Measurements from ENCODE around the gene CRIM1. TPM values are rescaled to one million over a fixed set of nuclear protein-coding genes. Genes with fewer than 3 reads are reported as not detected.

CRIM1 gene
- total and polyA plus RNA-seq, 2 of the 8 experiments (the other 6 are each of a cell fraction or from before 2014, with no cell fraction given) = 9.4 to 28.4 TPM

GRCh38 chr2:36487947-36488346, 132.4 kb downstream of the CRIM1 start:
- H3K27ac ChIP-seq (ENCODE audit: low read depth, low read length) = no peak overlapping the region
- H3K4me1 ChIP-seq (replicated peaks in 1 of 4; ENCODE audit: control insufficient read depth in 3 of 4, insufficient read depth in 4 of 4, low read length in 3 of 4) = peaks cover 0 to 3% (median 1%) of the 10 kb centered on the region in 4 experiments; a peak in 2 of 7 replicates
- H3K36me3 ChIP-seq (ENCODE audit: control insufficient read depth in 2 of 4, insufficient read depth in 4 of 4, low read length in 3 of 4) = peaks cover 0 to 3% (median 0%) of the 10 kb centered on the region in 4 experiments; a peak in 2 of 8 replicates
- POLR2A ChIA-PET (ENCODE audit: partially characterized antibody) = interaction anchor here (1.6 kb wide), 1 partner anchor 12 kb away, joined by 4 read pairs; no protein-coding TSS in a partner anchor
- no peaks in the 10 kb centered on the region for H3K27me3 ChIP-seq (replicated peaks in 1 of 4; ENCODE audit: control insufficient read depth in 3 of 4, extremely low read depth in 1 of 4, insufficient read depth in 3 of 4, low read length in 3 of 4)
- 96% methylated on average over 4 of the region's 4 CpGs; no CpG with 5 or more reads in 1 of the 2 experiments for WGBS, 2 experiments (ENCODE audit: extremely low coverage in 1 of 2, insufficient coverage in 1 of 2, insufficient read length in 1 of 2, insufficient replicate concordance in 2 of 2, low coverage in 1 of 2, low lambda C conversion rate in 2 of 2, missing lambda C conversion rate in 1 of 2)
- H3K23me2 ChIP-seq (ENCODE audit: low read depth, low read length) = no peaks in the 10 kb centered on the region
- H4K91ac ChIP-seq (replicated peaks; ENCODE audit: insufficient read length, low read length) = no peak overlapping the region
- no peak overlapping the region for H2BK5ac ChIP-seq (ENCODE audit: low read depth, low read length)
- no peak overlapping the region for H3K14ac ChIP-seq (ENCODE audit: insufficient read length)
- FAIRE-seq (no peak), DNase-seq (ENCODE audit: low read depth in 1 of 2, low spot score in 2 of 2) (no peak)
- no peak overlapping the region for H2AK5ac ChIP-seq (ENCODE audit: low read depth, low read length)
- no peak overlapping the region for H3K4me2 ChIP-seq (ENCODE audit: insufficient read depth in 1 of 2, low read depth in 2 of 2, low read length in 2 of 2)
- no peaks in the 10 kb centered on the region for H4K20me1 ChIP-seq (replicated peaks in 1 of 2; ENCODE audit: control insufficient read depth in 1 of 2, insufficient read depth in 2 of 2, low read length in 2 of 2)
- no peak overlapping the region for H3K4me3 ChIP-seq (ENCODE audit: extremely low read depth in 1 of 4, insufficient read depth in 2 of 4, low read depth in 3 of 4, low read length in 4 of 4)
- CTCF ChIA-PET (ENCODE audit: partially characterized antibody) = interaction anchor here (0.9 to 2.0 kb wide), 2 partner anchors 7 to 19 kb away, joined by 3 to 5 read pairs; no protein-coding TSS in a partner anchor
- no peaks in the 10 kb centered on the region; the same call in none of the 2 replicates for H3K79me1 ChIP-seq (ENCODE audit: low read depth, low read length)
- H3K18ac ChIP-seq (ENCODE audit: extremely low read depth, low read length) = no peak overlapping the region
- H3K56ac ChIP-seq (replicated peaks; ENCODE audit: insufficient read length, low read depth, low read length) = no peak overlapping the region
- no peak overlapping the region for H2BK20ac ChIP-seq (ENCODE audit: low read length)
- no peak overlapping the region for H3K4ac ChIP-seq (replicated peaks; ENCODE audit: insufficient read length, low read depth, low read length)
- H2BK120ac ChIP-seq (replicated peaks; ENCODE audit: low read depth, low read length) = no peak overlapping the region
- H4K8ac ChIP-seq (ENCODE audit: extremely low read depth, insufficient read depth, low read length) = no peak overlapping the region
- no peak overlapping the region for H2BK12ac ChIP-seq (ENCODE audit: low read depth, low read length)
- no peak overlapping the region for H3K9ac ChIP-seq (replicated peaks in 1 of 4; ENCODE audit: extremely low read depth in 1 of 4, low read depth in 3 of 4, low read length in 3 of 4)
- H2AFZ ChIP-seq (ENCODE audit: low read length) = no peak overlapping the region
- no peak overlapping the region for H2BK15ac ChIP-seq (ENCODE audit: low read length)
- H3K79me2 ChIP-seq (ENCODE audit: control insufficient read depth in 1 of 2, insufficient read depth in 2 of 2, low read length in 2 of 2) = no peaks in the 10 kb centered on the region
- no peaks in the 10 kb centered on the region for H3K9me3 ChIP-seq (ENCODE audit: insufficient read depth in 2 of 2, low read depth in 1 of 2, low read length in 1 of 2)
- H3K23ac ChIP-seq (ENCODE audit: insufficient read length) = no peak overlapping the region
- no peak overlapping the region for H4K5ac ChIP-seq (ENCODE audit: insufficient read length, low read depth, low read length)
- TF ChIP-seq HDAC2 (IDR thresholded peaks at IDR 0.05; ENCODE audit: borderline replicate concordance in 1 of 2, low read depth in 2 of 2, low read length in 2 of 2) (no peak), RAD21 (IDR thresholded peaks at IDR 0.05 in 1 of 2, conservative IDR thresholded peaks at IDR 0.05 in 1 of 2; ENCODE audit: low read depth in 2 of 2, low read length in 2 of 2) (no peak), CBX8 (IDR thresholded peaks at IDR 0.05; ENCODE audit: borderline replicate concordance, low read depth, low read length) (no peak), ASH2L (IDR thresholded peaks at IDR 0.05; ENCODE audit: low read length) (no peak), SP1 (IDR thresholded peaks at IDR 0.05; ENCODE audit: low read depth, low read length) (no peak), TEAD4 (IDR thresholded peaks at IDR 0.05; ENCODE audit: low read depth, low read length) (no peak), EGR1 (IDR thresholded peaks at IDR 0.05; ENCODE audit: borderline replicate concordance, low read depth, low read length) (no peak), RXRA (IDR thresholded peaks at IDR 0.05; ENCODE audit: insufficient read depth, low read depth, low read length) (no peak), RFX5 (IDR thresholded peaks at IDR 0.05; ENCODE audit: borderline replicate concordance, low read depth, low read length) (no peak), EP300 (IDR thresholded peaks at IDR 0.05; ENCODE audit: borderline replicate concordance in 1 of 2, low read depth in 2 of 2, low read length in 2 of 2) (no peak), TAF1 (IDR thresholded peaks at IDR 0.05; ENCODE audit: low read depth, low read length) (no peak), POLR2AphosphoS5 (IDR thresholded peaks at IDR 0.05; ENCODE audit: low read depth, low read length) (no peak)
